ENCODE measurements around the gene HTR1D. TPM values are rescaled to one million over a fixed set of nuclear protein-coding genes. Genes with fewer than 3 reads are reported as not detected.

The HTR1D gene
- total RNA-seq, 1 experiment from 2014 or later = 5.4 TPM

DNA sequence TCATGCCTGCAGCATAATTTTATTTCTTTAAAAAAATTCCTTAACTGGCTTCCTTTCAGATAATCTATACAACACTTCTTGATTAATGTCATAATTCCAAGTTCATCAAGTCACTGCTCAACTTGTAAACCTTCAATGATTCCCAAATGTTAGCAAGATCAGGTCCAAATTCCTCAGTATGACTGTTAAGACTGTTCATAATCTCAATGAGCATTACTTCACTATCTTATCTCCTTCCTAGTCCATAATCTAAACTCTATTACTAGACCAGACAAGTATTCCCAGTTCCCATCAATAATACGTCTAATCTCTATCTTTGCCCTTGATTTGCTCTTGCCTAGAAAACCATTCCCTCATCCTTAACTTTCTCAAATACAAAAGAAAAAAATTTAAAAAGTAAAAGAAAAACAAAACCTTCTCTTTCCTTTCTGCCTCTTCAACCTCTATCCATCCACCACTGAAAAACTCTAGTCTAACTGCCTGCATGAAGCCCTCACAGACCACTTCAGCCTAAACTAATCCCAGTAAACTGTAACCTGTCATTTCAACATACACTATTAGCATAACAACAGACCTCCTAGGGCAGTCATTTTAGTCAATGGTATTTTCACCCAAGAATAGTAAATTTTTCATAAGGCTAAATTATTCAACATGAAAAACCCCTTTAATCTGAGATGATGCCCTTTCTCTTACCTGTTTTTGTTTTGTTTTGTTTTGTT lies 64.2 kb downstream of the HTR1D start:
- DNase-seq (ENCODE audit: low spot score) (no peak), ATAC-seq (peak; percentile 75)
- CTCF ChIA-PET = no interaction called here
- Mint-ChIP-seq H3K27me3 (ENCODE audit: low read depth) (no peaks in the 10 kb centered on the region), H3K4me3 (no peak overlapping the region), H3K36me3 (no peaks in the 10 kb centered on the region), H3K9me3 (no peaks in the 10 kb centered on the region), H3K27ac (no peak overlapping the region), H3K4me1 (peaks cover 39% of the 10 kb centered on the region)
- POLR2A ChIA-PET = no interaction called here
- TF ChIP-seq, protein P1, sequence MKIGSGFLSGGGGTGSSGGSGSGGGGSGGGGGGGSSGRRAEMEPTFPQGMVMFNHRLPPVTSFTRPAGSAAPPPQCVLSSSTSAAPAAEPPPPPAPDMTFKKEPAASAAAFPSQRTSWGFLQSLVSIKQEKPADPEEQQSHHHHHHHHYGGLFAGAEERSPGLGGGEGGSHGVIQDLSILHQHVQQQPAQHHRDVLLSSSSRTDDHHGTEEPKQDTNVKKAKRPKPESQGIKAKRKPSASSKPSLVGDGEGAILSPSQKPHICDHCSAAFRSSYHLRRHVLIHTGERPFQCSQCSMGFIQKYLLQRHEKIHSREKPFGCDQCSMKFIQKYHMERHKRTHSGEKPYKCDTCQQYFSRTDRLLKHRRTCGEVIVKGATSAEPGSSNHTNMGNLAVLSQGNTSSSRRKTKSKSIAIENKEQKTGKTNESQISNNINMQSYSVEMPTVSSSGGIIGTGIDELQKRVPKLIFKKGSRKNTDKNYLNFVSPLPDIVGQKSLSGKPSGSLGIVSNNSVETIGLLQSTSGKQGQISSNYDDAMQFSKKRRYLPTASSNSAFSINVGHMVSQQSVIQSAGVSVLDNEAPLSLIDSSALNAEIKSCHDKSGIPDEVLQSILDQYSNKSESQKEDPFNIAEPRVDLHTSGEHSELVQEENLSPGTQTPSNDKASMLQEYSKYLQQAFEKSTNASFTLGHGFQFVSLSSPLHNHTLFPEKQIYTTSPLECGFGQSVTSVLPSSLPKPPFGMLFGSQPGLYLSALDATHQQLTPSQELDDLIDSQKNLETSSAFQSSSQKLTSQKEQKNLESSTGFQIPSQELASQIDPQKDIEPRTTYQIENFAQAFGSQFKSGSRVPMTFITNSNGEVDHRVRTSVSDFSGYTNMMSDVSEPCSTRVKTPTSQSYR (CRISPR knock-in tag; IDR thresholded peaks at IDR 0.05) = no peak
- TF ChIP-seq, protein P2, sequence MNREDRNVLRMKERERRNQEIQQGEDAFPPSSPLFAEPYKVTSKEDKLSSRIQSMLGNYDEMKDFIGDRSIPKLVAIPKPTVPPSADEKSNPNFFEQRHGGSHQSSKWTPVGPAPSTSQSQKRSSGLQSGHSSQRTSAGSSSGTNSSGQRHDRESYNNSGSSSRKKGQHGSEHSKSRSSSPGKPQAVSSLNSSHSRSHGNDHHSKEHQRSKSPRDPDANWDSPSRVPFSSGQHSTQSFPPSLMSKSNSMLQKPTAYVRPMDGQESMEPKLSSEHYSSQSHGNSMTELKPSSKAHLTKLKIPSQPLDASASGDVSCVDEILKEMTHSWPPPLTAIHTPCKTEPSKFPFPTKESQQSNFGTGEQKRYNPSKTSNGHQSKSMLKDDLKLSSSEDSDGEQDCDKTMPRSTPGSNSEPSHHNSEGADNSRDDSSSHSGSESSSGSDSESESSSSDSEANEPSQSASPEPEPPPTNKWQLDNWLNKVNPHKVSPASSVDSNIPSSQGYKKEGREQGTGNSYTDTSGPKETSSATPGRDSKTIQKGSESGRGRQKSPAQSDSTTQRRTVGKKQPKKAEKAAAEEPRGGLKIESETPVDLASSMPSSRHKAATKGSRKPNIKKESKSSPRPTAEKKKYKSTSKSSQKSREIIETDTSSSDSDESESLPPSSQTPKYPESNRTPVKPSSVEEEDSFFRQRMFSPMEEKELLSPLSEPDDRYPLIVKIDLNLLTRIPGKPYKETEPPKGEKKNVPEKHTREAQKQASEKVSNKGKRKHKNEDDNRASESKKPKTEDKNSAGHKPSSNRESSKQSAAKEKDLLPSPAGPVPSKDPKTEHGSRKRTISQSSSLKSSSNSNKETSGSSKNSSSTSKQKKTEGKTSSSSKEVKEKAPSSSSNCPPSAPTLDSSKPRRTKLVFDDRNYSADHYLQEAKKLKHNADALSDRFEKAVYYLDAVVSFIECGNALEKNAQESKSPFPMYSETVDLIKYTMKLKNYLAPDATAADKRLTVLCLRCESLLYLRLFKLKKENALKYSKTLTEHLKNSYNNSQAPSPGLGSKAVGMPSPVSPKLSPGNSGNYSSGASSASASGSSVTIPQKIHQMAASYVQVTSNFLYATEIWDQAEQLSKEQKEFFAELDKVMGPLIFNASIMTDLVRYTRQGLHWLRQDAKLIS (CRISPR knock-in tag; IDR thresholded peaks at IDR 0.05; ENCODE audit: borderline replicate concordance) = no peak
- TF ChIP-seq, protein P3, sequence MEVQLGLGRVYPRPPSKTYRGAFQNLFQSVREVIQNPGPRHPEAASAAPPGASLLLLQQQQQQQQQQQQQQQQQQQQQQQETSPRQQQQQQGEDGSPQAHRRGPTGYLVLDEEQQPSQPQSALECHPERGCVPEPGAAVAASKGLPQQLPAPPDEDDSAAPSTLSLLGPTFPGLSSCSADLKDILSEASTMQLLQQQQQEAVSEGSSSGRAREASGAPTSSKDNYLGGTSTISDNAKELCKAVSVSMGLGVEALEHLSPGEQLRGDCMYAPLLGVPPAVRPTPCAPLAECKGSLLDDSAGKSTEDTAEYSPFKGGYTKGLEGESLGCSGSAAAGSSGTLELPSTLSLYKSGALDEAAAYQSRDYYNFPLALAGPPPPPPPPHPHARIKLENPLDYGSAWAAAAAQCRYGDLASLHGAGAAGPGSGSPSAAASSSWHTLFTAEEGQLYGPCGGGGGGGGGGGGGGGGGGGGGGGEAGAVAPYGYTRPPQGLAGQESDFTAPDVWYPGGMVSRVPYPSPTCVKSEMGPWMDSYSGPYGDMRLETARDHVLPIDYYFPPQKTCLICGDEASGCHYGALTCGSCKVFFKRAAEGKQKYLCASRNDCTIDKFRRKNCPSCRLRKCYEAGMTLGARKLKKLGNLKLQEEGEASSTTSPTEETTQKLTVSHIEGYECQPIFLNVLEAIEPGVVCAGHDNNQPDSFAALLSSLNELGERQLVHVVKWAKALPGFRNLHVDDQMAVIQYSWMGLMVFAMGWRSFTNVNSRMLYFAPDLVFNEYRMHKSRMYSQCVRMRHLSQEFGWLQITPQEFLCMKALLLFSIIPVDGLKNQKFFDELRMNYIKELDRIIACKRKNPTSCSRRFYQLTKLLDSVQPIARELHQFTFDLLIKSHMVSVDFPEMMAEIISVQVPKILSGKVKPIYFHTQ (CRISPR knock-in tag; IDR thresholded peaks at IDR 0.05) = no peak
- TF ChIP-seq ZNF423 (CRISPR knock-in tag; IDR thresholded peaks at IDR 0.05) = no peak
- TF ChIP-seq SP1 (CRISPR knock-in tag; conservative IDR thresholded peaks at IDR 0.05) = no peak
- no peak for TF ChIP-seq ATF1 (CRISPR knock-in tag; IDR thresholded peaks at IDR 0.05)
- TF ChIP-seq JAZF1 (CRISPR knock-in tag; IDR thresholded peaks at IDR 0.05) = no peak
- no peak for TF ChIP-seq SMAD4 (CRISPR knock-in tag; IDR thresholded peaks at IDR 0.05)
- TF ChIP-seq, protein P4, sequence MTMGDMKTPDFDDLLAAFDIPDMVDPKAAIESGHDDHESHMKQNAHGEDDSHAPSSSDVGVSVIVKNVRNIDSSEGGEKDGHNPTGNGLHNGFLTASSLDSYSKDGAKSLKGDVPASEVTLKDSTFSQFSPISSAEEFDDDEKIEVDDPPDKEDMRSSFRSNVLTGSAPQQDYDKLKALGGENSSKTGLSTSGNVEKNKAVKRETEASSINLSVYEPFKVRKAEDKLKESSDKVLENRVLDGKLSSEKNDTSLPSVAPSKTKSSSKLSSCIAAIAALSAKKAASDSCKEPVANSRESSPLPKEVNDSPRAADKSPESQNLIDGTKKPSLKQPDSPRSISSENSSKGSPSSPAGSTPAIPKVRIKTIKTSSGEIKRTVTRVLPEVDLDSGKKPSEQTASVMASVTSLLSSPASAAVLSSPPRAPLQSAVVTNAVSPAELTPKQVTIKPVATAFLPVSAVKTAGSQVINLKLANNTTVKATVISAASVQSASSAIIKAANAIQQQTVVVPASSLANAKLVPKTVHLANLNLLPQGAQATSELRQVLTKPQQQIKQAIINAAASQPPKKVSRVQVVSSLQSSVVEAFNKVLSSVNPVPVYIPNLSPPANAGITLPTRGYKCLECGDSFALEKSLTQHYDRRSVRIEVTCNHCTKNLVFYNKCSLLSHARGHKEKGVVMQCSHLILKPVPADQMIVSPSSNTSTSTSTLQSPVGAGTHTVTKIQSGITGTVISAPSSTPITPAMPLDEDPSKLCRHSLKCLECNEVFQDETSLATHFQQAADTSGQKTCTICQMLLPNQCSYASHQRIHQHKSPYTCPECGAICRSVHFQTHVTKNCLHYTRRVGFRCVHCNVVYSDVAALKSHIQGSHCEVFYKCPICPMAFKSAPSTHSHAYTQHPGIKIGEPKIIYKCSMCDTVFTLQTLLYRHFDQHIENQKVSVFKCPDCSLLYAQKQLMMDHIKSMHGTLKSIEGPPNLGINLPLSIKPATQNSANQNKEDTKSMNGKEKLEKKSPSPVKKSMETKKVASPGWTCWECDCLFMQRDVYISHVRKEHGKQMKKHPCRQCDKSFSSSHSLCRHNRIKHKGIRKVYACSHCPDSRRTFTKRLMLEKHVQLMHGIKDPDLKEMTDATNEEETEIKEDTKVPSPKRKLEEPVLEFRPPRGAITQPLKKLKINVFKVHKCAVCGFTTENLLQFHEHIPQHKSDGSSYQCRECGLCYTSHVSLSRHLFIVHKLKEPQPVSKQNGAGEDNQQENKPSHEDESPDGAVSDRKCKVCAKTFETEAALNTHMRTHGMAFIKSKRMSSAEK (CRISPR knock-in tag; IDR thresholded peaks at IDR 0.05; ENCODE audit: borderline replicate concordance) = no peak

DNA sequence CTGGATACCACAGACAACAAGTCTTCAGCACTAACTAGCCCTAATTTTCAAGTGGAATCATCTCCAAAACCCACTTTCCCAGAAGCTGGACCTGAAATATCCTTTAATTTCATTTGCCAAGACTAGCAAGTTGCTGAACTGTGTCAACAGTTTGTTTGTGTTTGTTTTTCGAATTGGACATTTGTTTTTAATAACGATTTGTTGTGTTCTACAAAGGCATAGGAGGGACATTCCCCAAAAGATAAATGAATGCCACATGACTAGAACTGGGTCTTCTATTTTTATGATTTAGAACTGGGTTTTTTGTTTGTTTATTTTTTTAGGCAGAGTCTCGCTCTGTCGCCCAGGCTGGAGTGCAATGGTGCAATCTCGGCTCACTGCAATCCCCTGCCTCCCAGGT lies 66.6 kb downstream of the HTR1D start:
- Mint-ChIP-seq H3K4me1 (peaks cover 30% of the 10 kb centered on the region), H3K27ac (no peak overlapping the region), H3K27me3 (ENCODE audit: low read depth) (no peaks in the 10 kb centered on the region), H3K36me3 (no peaks in the 10 kb centered on the region), H3K9me3 (no peaks in the 10 kb centered on the region), H3K4me3 (no peak overlapping the region)
- ATAC-seq = no peak
- DNase-seq (ENCODE audit: low spot score) = no peak
- CTCF ChIA-PET = no interaction called here
- POLR2A ChIA-PET = no interaction called here
- TF ChIP-seq RELA (CRISPR knock-in tag; IDR thresholded peaks at IDR 0.05; ENCODE audit: borderline replicate concordance) (no peak), ZBTB21 (CRISPR knock-in tag; IDR thresholded peaks at IDR 0.05; ENCODE audit: borderline replicate concordance) (no peak)
- TF ChIP-seq, protein P5, sequence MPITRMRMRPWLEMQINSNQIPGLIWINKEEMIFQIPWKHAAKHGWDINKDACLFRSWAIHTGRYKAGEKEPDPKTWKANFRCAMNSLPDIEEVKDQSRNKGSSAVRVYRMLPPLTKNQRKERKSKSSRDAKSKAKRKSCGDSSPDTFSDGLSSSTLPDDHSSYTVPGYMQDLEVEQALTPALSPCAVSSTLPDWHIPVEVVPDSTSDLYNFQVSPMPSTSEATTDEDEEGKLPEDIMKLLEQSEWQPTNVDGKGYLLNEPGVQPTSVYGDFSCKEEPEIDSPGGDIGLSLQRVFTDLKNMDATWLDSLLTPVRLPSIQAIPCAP (CRISPR knock-in tag; IDR thresholded peaks at IDR 0.05) = no peak
- TF ChIP-seq, protein P6, sequence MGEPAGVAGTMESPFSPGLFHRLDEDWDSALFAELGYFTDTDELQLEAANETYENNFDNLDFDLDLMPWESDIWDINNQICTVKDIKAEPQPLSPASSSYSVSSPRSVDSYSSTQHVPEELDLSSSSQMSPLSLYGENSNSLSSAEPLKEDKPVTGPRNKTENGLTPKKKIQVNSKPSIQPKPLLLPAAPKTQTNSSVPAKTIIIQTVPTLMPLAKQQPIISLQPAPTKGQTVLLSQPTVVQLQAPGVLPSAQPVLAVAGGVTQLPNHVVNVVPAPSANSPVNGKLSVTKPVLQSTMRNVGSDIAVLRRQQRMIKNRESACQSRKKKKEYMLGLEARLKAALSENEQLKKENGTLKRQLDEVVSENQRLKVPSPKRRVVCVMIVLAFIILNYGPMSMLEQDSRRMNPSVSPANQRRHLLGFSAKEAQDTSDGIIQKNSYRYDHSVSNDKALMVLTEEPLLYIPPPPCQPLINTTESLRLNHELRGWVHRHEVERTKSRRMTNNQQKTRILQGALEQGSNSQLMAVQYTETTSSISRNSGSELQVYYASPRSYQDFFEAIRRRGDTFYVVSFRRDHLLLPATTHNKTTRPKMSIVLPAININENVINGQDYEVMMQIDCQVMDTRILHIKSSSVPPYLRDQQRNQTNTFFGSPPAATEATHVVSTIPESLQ (CRISPR knock-in tag; IDR thresholded peaks at IDR 0.05) = no peak
- TF ChIP-seq, protein P7, sequence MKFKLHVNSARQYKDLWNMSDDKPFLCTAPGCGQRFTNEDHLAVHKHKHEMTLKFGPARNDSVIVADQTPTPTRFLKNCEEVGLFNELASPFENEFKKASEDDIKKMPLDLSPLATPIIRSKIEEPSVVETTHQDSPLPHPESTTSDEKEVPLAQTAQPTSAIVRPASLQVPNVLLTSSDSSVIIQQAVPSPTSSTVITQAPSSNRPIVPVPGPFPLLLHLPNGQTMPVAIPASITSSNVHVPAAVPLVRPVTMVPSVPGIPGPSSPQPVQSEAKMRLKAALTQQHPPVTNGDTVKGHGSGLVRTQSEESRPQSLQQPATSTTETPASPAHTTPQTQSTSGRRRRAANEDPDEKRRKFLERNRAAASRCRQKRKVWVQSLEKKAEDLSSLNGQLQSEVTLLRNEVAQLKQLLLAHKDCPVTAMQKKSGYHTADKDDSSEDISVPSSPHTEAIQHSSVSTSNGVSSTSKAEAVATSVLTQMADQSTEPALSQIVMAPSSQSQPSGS (CRISPR knock-in tag; IDR thresholded peaks at IDR 0.05; ENCODE audit: borderline replicate concordance, low read depth) = no peak

All from WTC11 (cell line).